Uterus (tissue), 4 donors: ENCODE results near the gene UACA. TPM values are rescaled to one million over a fixed set of nuclear protein-coding genes. Genes with fewer than 3 reads are reported as not detected.

Source experiments
- DNase-seq, 2 donors: peaks; one replicate each; pipeline ENCODE4 v3.0.0-alpha.2; 2019 to 2020
- H3K27ac ChIP-seq, 2 donors: fragments of 200-600 bp; sonication (generic); 1 replicate in 1 of 2; 2 replicates in 1 of 2; pipeline ENCODE4 v1.5.1; 2016 to 2018
- H3K27me3 ChIP-seq, 2 donors: fragments of 200-600 bp; sonication (generic); one replicate each; pipeline ENCODE4 v1.5.1; 2018 to 2019; ENCODE audit warnings: control low read depth in 1 of 2
- H3K36me3 ChIP-seq, 2 donors: fragments of 200-600 bp; sonication (generic); one replicate each; pipeline ENCODE4 v1.5.1; 2019; ENCODE audit warnings: control low read depth in 1 of 2
- H3K4me1 ChIP-seq, 2 donors: fragments of 200-600 bp; sonication (generic); one replicate each; pipeline ENCODE4 v1.5.1; 2018 to 2019; ENCODE audit warnings: control low read depth in 1 of 2
- H3K4me3 ChIP-seq, 2 donors: fragments of 200-600 bp; sonication (generic); 1 replicate in 1 of 2; 2 replicates in 1 of 2; pipeline ENCODE4 v1.5.1; 2018 to 2019; ENCODE audit warnings: mild to moderate bottlenecking in 1 of 2
- H3K9me3 ChIP-seq, 2 donors: fragments of 200-600 bp; sonication (generic); one replicate each; pipeline ENCODE4 v1.5.1; 2019; ENCODE audit warnings: control low read depth in 1 of 2
- CTCF ChIP-seq, 4 experiments: fragments of 200-600 bp in 2 of 4; fragments of 450-650 bp in 2 of 4; sonication (generic) in 2 of 4; IDR thresholded peaks; one replicate each; pipeline ENCODE4 v1.5.1; 2016 to 2019; ENCODE audit warnings: antibody characterized with exemption in 4 of 4, mild to moderate bottlenecking in 2 of 4, moderate library complexity in 1 of 4
- POLR2A ChIP-seq, 2 donors: fragments of 450-650 bp; IDR thresholded peaks; one replicate each; pipeline ENCODE4 v1.6.1; 2016; ENCODE audit warnings: antibody characterized with exemption in 2 of 2, mild to moderate bottlenecking in 1 of 2, moderate library complexity in 1 of 2
- intact Hi-C: fragments of 100-400 bp; cut with DNase I; formaldehyde crosslinking; loops from one replicate; pipeline ENCODE4 v1.15.1; 2023; ENCODE audit warnings: low total_unique reads
- total RNA-seq, 4 donors: library from RNA; depleted of rRNA in 3 of 4; stranded (reverse); fragments of >200 nt in 3 of 4; gene quantifications; one replicate each; pipeline versions ENCODE4 v1.1.0 to v1.2.4, GENCODE V29; 2014 to 2023
- donor health status: DM: yes; HTN: yes; CAD: no.

UACA gene
- total RNA-seq, 4 donors from 2014 or later: 20.9 to 147 (median 60.6) TPM

- Histone ChIP-seq H3K4me1 (no peaks in the 10 kb centered on the region), H3K9me3 (no peaks in the 10 kb centered on the region), H3K27ac (peak overlapping the region; percentile 86 to 93), H3K36me3 (no peaks in the 10 kb centered on the region), H3K27me3 (no peaks in the 10 kb centered on the region), H3K4me3 (peak overlapping the region; percentile 64 to 81)
- no peak for DNase-seq
- TF ChIP-seq POLR2A (IDR thresholded peaks at IDR 0.05) (no peak), CTCF (IDR thresholded peaks at IDR 0.05) (no peak)
- intact Hi-C loops: no loop called here
Measured at GRCh38 chr15:70761931-70762468, 1.4 kb downstream of the UACA start.

- no peaks in the 10 kb centered on the region for H3K9me3 ChIP-seq
- TF ChIP-seq CTCF (IDR thresholded peaks at IDR 0.05) (no peak), POLR2A (IDR thresholded peaks at IDR 0.05) (no peak)
- no peak overlapping the region for H3K4me3 ChIP-seq
- no peaks in the 10 kb centered on the region for H3K4me1 ChIP-seq
- DNase-seq: no peak
- H3K36me3 ChIP-seq: no peaks in the 10 kb centered on the region
- intact Hi-C loops: no loop called here
- H3K27me3 ChIP-seq: no peaks in the 10 kb centered on the region
- H3K27ac ChIP-seq: no peak overlapping the region
Measured at GRCh38 chr15:70761046-70761445, 2.3 kb downstream of the UACA start.

GRCh38 chr15:70758790-70759462 lies 4.4 kb downstream of the UACA start:
- no peak for TF ChIP-seq CTCF (IDR thresholded peaks at IDR 0.05)
- TF ChIP-seq POLR2A (IDR thresholded peaks at IDR 0.05): no peak
- H3K27me3 ChIP-seq: no peaks in the 10 kb centered on the region
- H3K4me3 ChIP-seq: no peak overlapping the region
- DNase-seq: no peak
- intact Hi-C loops: no loop called here
- H3K9me3 ChIP-seq: no peaks in the 10 kb centered on the region
- H3K27ac ChIP-seq: no peak overlapping the region
- H3K4me1 ChIP-seq: peaks cover 0 to 4% of the 10 kb centered on the region in 2 donors
- H3K36me3 ChIP-seq: no peaks in the 10 kb centered on the region

- peaks cover 0 to 4% of the 10 kb centered on the region in 2 donors for H3K4me1 ChIP-seq
- TF ChIP-seq CTCF (IDR thresholded peaks at IDR 0.05) (no peak), POLR2A (IDR thresholded peaks at IDR 0.05) (no peak)
- intact Hi-C loops: no loop called here
- H3K36me3 ChIP-seq: no peaks in the 10 kb centered on the region
- H3K9me3 ChIP-seq: no peaks in the 10 kb centered on the region
- no peak overlapping the region for H3K4me3 ChIP-seq
- DNase-seq: no peak
- H3K27me3 ChIP-seq: no peaks in the 10 kb centered on the region
- H3K27ac ChIP-seq: no peak overlapping the region
Measured at GRCh38 chr15:70757627-70758026, 5.7 kb downstream of the UACA start.

GRCh38 chr15:70754862-70755261 lies 8.5 kb downstream of the UACA start:
- Histone ChIP-seq H3K4me1 (peaks cover 0 to 4% of the 10 kb centered on the region in 2 donors), H3K4me3 (no peak overlapping the region), H3K9me3 (no peaks in the 10 kb centered on the region), H3K27ac (no peak overlapping the region), H3K27me3 (no peaks in the 10 kb centered on the region), H3K36me3 (no peaks in the 10 kb centered on the region)
- no peak for DNase-seq
- intact Hi-C loops: no loop called here
- TF ChIP-seq POLR2A (IDR thresholded peaks at IDR 0.05) (no peak), CTCF (IDR thresholded peaks at IDR 0.05) (no peak)
